Activated CD8-positive, alpha-beta T cell treated with anti-CD3 and anti-CD28 coated beads for 36 hours (primary cell): ENCODE measurements around the gene RALY. TPM values are rescaled to one million over a fixed set of nuclear protein-coding genes. Genes with fewer than 3 reads are reported as not detected.
A peak's percentile ranks its signal among the peaks of the same experiment; 100 is the strongest.
"Not testable (repeated sequence)": the region's sequence is repeated elsewhere in the genome, so short reads cannot be mapped to it uniquely, and the experiment has no call there.

Experiments
- ATAC-seq: fragments of 200-7000 bp; cut with Tn5 transposase; one replicate; pipeline ENCODE4 v1.10.0; 2021; ENCODE audit warnings: mild to moderate bottlenecking, moderate library complexity
- CTCF ChIA-PET: fragments of 350-600 bp; sonication (Branson Sonifier 250); formaldehyde crosslinking; loops from one replicate; lab custom pipeline; 2021; ENCODE audit warnings: antibody characterized with exemption; lab: Charles Lee
- POLR2A ChIA-PET: fragments of 350-600 bp; sonication (Branson Sonifier 250); formaldehyde crosslinking; loops from one replicate; lab custom pipeline; 2021; ENCODE audit warnings: antibody characterized with exemption; lab: Charles Lee
- DNase-seq: peaks from one replicate; pipeline ENCODE4 v3.0.0-alpha.2; 2020
- H3K27ac Mint-ChIP-seq: one replicate; pipeline ENCODE4 v1.8.0; 2021; ENCODE audit warnings: mild to moderate bottlenecking, mixed read lengths
- H3K27me3 Mint-ChIP-seq: one replicate; pipeline ENCODE4 v1.8.0; 2021; ENCODE audit warnings: mixed read lengths
- H3K36me3 Mint-ChIP-seq: one replicate; pipeline ENCODE4 v1.8.0; 2021; ENCODE audit warnings: low read depth, mixed read lengths
- H3K4me1 Mint-ChIP-seq: one replicate; pipeline ENCODE4 v1.8.0; 2021; ENCODE audit warnings: low read depth, mixed read lengths
- H3K4me3 Mint-ChIP-seq: one replicate; pipeline ENCODE4 v1.8.0; 2021; ENCODE audit warnings: mild to moderate bottlenecking, moderate library complexity, mixed read lengths
- H3K9me3 Mint-ChIP-seq: one replicate; pipeline ENCODE4 v1.8.0; 2021; ENCODE audit warnings: mixed read lengths
- CTCF ChIP-seq: fragments of 200-600 bp; IDR thresholded peaks from one replicate; pipeline ENCODE4 v1.8.0; 2022; ENCODE audit warnings: antibody characterized with exemption, mild to moderate bottlenecking
- intact Hi-C: fragments of 100-400 bp; cut with micrococcal nuclease; formaldehyde crosslinking; loops from one replicate; pipeline ENCODE4 v1.10.0; 2022
- total RNA-seq, 2 experiments: library from RNA; stranded (reverse); gene quantifications; one replicate each; pipeline ENCODE4 v1.2.3, GENCODE V29; 2021

Gene RALY
- total RNA-seq, 2 experiments from 2014 or later = 151 to 153 TPM

GRCh38 chr20:34022151-34022838, 28.6 kb downstream of the RALY start:
- Mint-ChIP-seq H3K4me1 (peaks cover 75% of the 10 kb centered on the region), H3K36me3 (peaks cover 6% of the 10 kb centered on the region), H3K4me3 (no peak overlapping the region), H3K9me3 (no peaks in the 10 kb centered on the region), H3K27me3 (no peaks in the 10 kb centered on the region), H3K27ac (peak overlapping the region; percentile 73)
- POLR2A ChIA-PET = interaction anchor here (1.0 to 1.2 kb wide), 2 partner anchors 30 to 86 kb away, joined by 4 read pairs; no protein-coding TSS in a partner anchor
- ATAC-seq = peak; percentile 82
- TF ChIP-seq CTCF = peak; percentile 44
- DNase-seq = peak; percentile 33
- intact Hi-C loops = no loop called here
- CTCF ChIA-PET = interaction anchor here (0.7 to 2.7 kb wide), 23 partner anchors 9 to 126 kb away, joined by 3 to 7 read pairs (median 4); partner anchors contain the start of gene RALY

GRCh38 chr20:34022839-34023234, 29.1 kb downstream of the RALY start:
- DNase-seq (no peak), ATAC-seq (no peak)
- Mint-ChIP-seq H3K4me3 (no peak overlapping the region), H3K4me1 (peaks cover 75% of the 10 kb centered on the region), H3K27me3 (no peaks in the 10 kb centered on the region), H3K36me3 (peaks cover 7% of the 10 kb centered on the region), H3K27ac (peak overlapping the region; percentile 73), H3K9me3 (no peaks in the 10 kb centered on the region)
- intact Hi-C loops = no loop called here
- CTCF ChIA-PET = interaction anchor here (0.7 to 2.7 kb wide), 18 partner anchors 9 to 111 kb away, joined by 3 to 7 read pairs (median 4); partner anchors contain the start of gene RALY
- no peak for TF ChIP-seq CTCF
- POLR2A ChIA-PET = interaction anchor here (1.0 to 1.2 kb wide), 2 partner anchors 31 to 86 kb away, joined by 4 read pairs; no protein-coding TSS in a partner anchor

GRCh38 chr20:34023937-34024722, 30.4 kb downstream of the RALY start:
- ChIA-PET POLR2A (interaction anchor here (1.0 kb wide), 1 partner anchor 18 kb away, joined by 3 read pairs; no protein-coding TSS in a partner anchor), CTCF (interaction anchor here (2.7 kb wide), 1 partner anchor 19 kb away, joined by 7 read pairs; no protein-coding TSS in a partner anchor)
- Mint-ChIP-seq H3K4me3 (no peak overlapping the region), H3K4me1 (peaks cover 69% of the 10 kb centered on the region), H3K36me3 (peaks cover 9% of the 10 kb centered on the region), H3K27me3 (no peaks in the 10 kb centered on the region), H3K27ac (peak overlapping the region; percentile 40), H3K9me3 (no peaks in the 10 kb centered on the region)
- no peak for DNase-seq
- intact Hi-C loops = no loop called here
- no peak for ATAC-seq
- no peak for TF ChIP-seq CTCF

GRCh38 chr20:34024723-34025351, 31.1 kb downstream of the RALY start:
- no peak overlapping the region for H3K4me3 Mint-ChIP-seq
- TF ChIP-seq CTCF = no peak
- ChIA-PET CTCF (interaction anchor here (1.3 kb wide), 1 partner anchor 14 kb away, joined by 3 read pairs; no protein-coding TSS in a partner anchor), POLR2A (interaction anchor here (1.0 kb wide), 1 partner anchor 18 kb away, joined by 3 read pairs; no protein-coding TSS in a partner anchor)
- H3K9me3 Mint-ChIP-seq = no peaks in the 10 kb centered on the region
- peaks cover 9% of the 10 kb centered on the region for H3K36me3 Mint-ChIP-seq
- H3K4me1 Mint-ChIP-seq = peaks cover 65% of the 10 kb centered on the region
- intact Hi-C loops = no loop called here
- DNase-seq (no peak), ATAC-seq (no peak)
- no peaks in the 10 kb centered on the region for H3K27me3 Mint-ChIP-seq
- peak overlapping the region; percentile 40 for H3K27ac Mint-ChIP-seq

- H3K27ac Mint-ChIP-seq, POLR2A ChIA-PET, ATAC-seq, DNase-seq, intact Hi-C loops, CTCF ChIA-PET, H3K36me3 Mint-ChIP-seq, H3K9me3 Mint-ChIP-seq, H3K4me3 Mint-ChIP-seq, H3K27me3 Mint-ChIP-seq: not testable (repeated sequence)
- peaks cover 46% of the 10 kb centered on the region for H3K4me1 Mint-ChIP-seq
These were observed 34.3 kb downstream of the RALY start for GRCh38 chr20:34028013-34028412.
